ENCODE measurements around the gene LRRC53.

Gene LRRC53

DNA sequence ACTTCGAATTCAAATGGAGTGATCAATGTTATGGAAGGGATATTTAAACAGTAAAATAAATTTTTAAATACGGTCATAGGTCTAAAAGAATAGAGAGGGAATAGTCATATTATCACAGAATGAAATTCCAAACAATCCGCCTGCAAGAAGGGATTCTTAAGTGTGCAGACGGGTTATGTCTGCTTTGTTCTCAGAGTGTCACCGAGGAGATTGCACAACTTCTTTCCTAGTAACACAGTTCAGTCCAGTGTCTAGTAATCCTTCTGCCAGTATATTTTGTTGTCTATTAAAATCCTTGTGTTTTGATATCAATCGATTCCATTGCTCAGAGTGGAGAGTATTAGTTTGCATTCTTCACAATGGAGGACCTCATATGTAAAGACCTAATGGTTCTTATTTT lies 48.4 kb downstream of the LRRC53 start:
- no peaks in the 10 kb centered on the region for H3K79me2 ChIP-seq (ENCODE audit: control insufficient read depth, low read length)
- H3K27me3 ChIP-seq (ENCODE audit: control insufficient read depth, low read length): no peaks in the 10 kb centered on the region
- H3K4me3 ChIP-seq (ENCODE audit: low read length): no peak overlapping the region
- no peaks in the 10 kb centered on the region for H3K9me2 ChIP-seq (replicated peaks; ENCODE audit: control insufficient read depth, low read length)
- H4K20me1 ChIP-seq (ENCODE audit: control insufficient read depth, insufficient read depth, low read depth, low read length): no peaks in the 10 kb centered on the region
- H3K9me3 ChIP-seq (ENCODE audit: control insufficient read depth, insufficient read depth, low read length): no peaks in the 10 kb centered on the region
- H3F3A ChIP-seq (ENCODE audit: control insufficient read depth, insufficient read depth): no peaks in the 10 kb centered on the region
- TF ChIP-seq, protein P1, sequence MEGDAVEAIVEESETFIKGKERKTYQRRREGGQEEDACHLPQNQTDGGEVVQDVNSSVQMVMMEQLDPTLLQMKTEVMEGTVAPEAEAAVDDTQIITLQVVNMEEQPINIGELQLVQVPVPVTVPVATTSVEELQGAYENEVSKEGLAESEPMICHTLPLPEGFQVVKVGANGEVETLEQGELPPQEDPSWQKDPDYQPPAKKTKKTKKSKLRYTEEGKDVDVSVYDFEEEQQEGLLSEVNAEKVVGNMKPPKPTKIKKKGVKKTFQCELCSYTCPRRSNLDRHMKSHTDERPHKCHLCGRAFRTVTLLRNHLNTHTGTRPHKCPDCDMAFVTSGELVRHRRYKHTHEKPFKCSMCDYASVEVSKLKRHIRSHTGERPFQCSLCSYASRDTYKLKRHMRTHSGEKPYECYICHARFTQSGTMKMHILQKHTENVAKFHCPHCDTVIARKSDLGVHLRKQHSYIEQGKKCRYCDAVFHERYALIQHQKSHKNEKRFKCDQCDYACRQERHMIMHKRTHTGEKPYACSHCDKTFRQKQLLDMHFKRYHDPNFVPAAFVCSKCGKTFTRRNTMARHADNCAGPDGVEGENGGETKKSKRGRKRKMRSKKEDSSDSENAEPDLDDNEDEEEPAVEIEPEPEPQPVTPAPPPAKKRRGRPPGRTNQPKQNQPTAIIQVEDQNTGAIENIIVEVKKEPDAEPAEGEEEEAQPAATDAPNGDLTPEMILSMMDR (IDR thresholded peaks at IDR 0.05; ENCODE audit: low read depth, low read length, poor library complexity, severe bottlenecking): no peak
- no peak for TF ChIP-seq EZH2phosphoT487 (IDR thresholded peaks at IDR 0.05; ENCODE audit: borderline replicate concordance, low read length)
- H3K27ac ChIP-seq (ENCODE audit: low read depth, low read length): no peak overlapping the region
- H3K4me2 ChIP-seq (ENCODE audit: low read length): no peak overlapping the region
- no peaks in the 10 kb centered on the region for H3K36me3 ChIP-seq (ENCODE audit: control insufficient read depth, low read length)
- no peaks in the 10 kb centered on the region for H3K4me1 ChIP-seq (ENCODE audit: control insufficient read depth, low read length)

DNA sequence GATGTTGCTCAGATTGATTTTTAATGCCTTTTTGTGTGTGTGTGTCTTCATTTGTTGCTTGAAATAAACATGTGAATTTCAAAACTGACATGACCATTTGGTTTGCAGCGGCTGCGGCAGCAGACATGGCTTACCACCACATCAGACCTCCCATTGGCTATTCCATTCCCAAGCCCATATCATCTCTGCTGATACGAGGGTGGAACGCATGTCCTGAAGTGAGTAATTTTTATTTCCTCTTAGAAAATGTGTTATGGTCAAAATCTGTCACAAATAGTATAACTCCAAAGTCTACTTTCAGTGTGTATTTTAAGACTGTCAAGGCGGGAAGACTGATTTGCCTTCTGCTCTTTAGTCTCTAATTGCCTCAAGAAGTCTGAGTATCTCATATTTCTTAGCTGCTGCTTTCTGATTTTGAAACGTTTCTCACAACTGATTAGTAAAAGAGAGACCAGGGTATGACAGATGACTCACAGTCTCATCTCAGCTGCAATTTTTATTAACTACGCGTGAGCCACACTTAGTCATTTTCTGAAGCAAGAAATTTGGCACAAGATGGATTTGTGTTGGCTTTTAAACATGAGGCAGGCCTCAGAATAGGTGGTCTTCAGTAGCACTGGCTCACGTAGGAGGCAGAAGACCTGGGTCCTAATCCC lies 49.0 kb downstream of the LRRC53 start:
- Histone ChIP-seq H3K27me3 (ENCODE audit: control insufficient read depth, low read length) (no peaks in the 10 kb centered on the region), H4K20me1 (ENCODE audit: control insufficient read depth, insufficient read depth, low read depth, low read length) (no peaks in the 10 kb centered on the region), H3K79me2 (ENCODE audit: control insufficient read depth, low read length) (no peaks in the 10 kb centered on the region), H3K9me2 (replicated peaks; ENCODE audit: control insufficient read depth, low read length) (no peaks in the 10 kb centered on the region), H3K27ac (ENCODE audit: low read depth, low read length) (no peak overlapping the region), H3K4me2 (ENCODE audit: low read length) (no peak overlapping the region), H3K4me1 (ENCODE audit: control insufficient read depth, low read length) (no peaks in the 10 kb centered on the region), H3K9me3 (ENCODE audit: control insufficient read depth, insufficient read depth, low read length) (no peaks in the 10 kb centered on the region), H3K4me3 (ENCODE audit: low read length) (no peak overlapping the region), H3F3A (ENCODE audit: control insufficient read depth, insufficient read depth) (no peaks in the 10 kb centered on the region), H3K36me3 (ENCODE audit: control insufficient read depth, low read length) (no peaks in the 10 kb centered on the region)
- no peak for TF ChIP-seq EZH2phosphoT487 (IDR thresholded peaks at IDR 0.05; ENCODE audit: borderline replicate concordance, low read length)

DNA sequence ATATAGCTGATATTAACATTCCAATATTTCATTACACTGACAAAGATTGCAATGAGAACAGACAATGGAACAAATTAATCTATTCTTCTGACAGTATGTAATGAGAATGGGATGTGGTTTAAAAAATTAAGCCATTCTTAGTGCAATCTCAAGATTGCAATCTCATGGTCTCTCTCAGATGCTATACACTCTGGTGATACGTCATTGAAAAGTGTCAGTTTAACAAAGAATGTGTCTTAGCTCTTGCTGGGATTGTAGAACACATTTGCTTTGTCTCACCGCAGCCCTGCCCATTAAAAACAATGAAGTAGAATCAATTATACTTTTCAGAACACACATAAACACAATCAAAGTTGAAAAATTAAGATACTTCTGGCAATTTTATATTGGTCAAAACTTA lies 55.2 kb downstream of the LRRC53 start:
- no peak overlapping the region for H3K27ac ChIP-seq (ENCODE audit: low read depth, low read length)

DNA sequence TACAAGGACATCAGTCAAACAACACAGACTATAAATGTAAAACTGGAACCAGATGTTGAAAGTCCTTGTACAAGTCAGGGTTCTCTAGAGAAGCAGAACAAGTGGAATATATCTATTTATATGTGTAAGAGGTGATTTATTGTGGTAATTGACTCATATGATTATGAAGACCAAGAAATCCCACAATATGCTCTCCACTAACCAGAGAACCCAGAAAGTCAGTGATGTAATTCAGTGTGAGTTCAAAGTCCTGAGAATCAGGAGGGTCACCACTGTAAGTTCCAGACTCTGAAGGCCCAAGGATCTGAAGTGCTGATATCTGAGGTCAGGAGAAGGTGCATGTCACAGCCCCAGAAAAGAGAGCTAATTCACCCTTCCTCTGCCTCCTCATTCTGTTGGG lies 57.0 kb downstream of the LRRC53 start:
- Histone ChIP-seq H3K4me1 (ENCODE audit: control insufficient read depth, low read length) (no peaks in the 10 kb centered on the region), H3K9me3 (ENCODE audit: control insufficient read depth, insufficient read depth, low read length) (no peaks in the 10 kb centered on the region), H3K36me3 (ENCODE audit: control insufficient read depth, low read length) (no peaks in the 10 kb centered on the region), H3K9me2 (replicated peaks; ENCODE audit: control insufficient read depth, low read length) (no peaks in the 10 kb centered on the region), H3K27ac (ENCODE audit: low read depth, low read length) (no peak overlapping the region), H3K79me2 (ENCODE audit: control insufficient read depth, low read length) (no peaks in the 10 kb centered on the region), H4K20me1 (ENCODE audit: control insufficient read depth, insufficient read depth, low read depth, low read length) (no peaks in the 10 kb centered on the region), H3K4me3 (ENCODE audit: low read length) (no peak overlapping the region), H3F3A (ENCODE audit: control insufficient read depth, insufficient read depth) (no peaks in the 10 kb centered on the region), H3K4me2 (ENCODE audit: low read length) (no peak overlapping the region), H3K27me3 (ENCODE audit: control insufficient read depth, low read length) (no peaks in the 10 kb centered on the region)
- TF ChIP-seq EZH2phosphoT487 (IDR thresholded peaks at IDR 0.05; ENCODE audit: borderline replicate concordance, low read length): no peak
- TF ChIP-seq, protein P1 (IDR thresholded peaks at IDR 0.05; ENCODE audit: low read depth, low read length, poor library complexity, severe bottlenecking): no peak

More for the DNA sequence above, 55.2 kb downstream of the LRRC53 start:
- Histone ChIP-seq H3K79me2 (ENCODE audit: control insufficient read depth, low read length) (no peaks in the 10 kb centered on the region), H3K9me3 (ENCODE audit: control insufficient read depth, insufficient read depth, low read length) (no peaks in the 10 kb centered on the region), H3K9me2 (replicated peaks; ENCODE audit: control insufficient read depth, low read length) (no peaks in the 10 kb centered on the region), H4K20me1 (ENCODE audit: control insufficient read depth, insufficient read depth, low read depth, low read length) (no peaks in the 10 kb centered on the region), H3K27me3 (ENCODE audit: control insufficient read depth, low read length) (no peaks in the 10 kb centered on the region), H3K4me2 (ENCODE audit: low read length) (no peak overlapping the region), H3K36me3 (ENCODE audit: control insufficient read depth, low read length) (no peaks in the 10 kb centered on the region), H3K4me3 (ENCODE audit: low read length) (no peak overlapping the region), H3F3A (ENCODE audit: control insufficient read depth, insufficient read depth) (no peaks in the 10 kb centered on the region), H3K4me1 (ENCODE audit: control insufficient read depth, low read length) (no peaks in the 10 kb centered on the region)
- no peak for TF ChIP-seq EZH2phosphoT487 (IDR thresholded peaks at IDR 0.05; ENCODE audit: borderline replicate concordance, low read length)
- TF ChIP-seq, protein P1 (IDR thresholded peaks at IDR 0.05; ENCODE audit: low read depth, low read length, poor library complexity, severe bottlenecking): no peak
